Caco-2 (cell line): ENCODE measurements around the gene MVB12B. TPM values are rescaled to one million over a fixed set of nuclear protein-coding genes. Genes with fewer than 3 reads are reported as not detected.

Experiments used
- BruUV-seq: library from RNA; stranded (reverse); fragments of 400-500 nt; replicated peaks from 2 replicates; lab custom pipeline; 2021; lab: Mats Ljungman, UMichigan
- CTCF ChIA-PET: fragments of 300-600 bp; sonication (Branson Sonifier 250); formaldehyde crosslinking; loops from one replicate; lab custom pipeline; 2022; ENCODE audit warnings: antibody characterized with exemption; lab: Charles Lee
- POLR2A ChIA-PET: fragments of 300-600 bp; sonication (Branson Sonifier 250); formaldehyde crosslinking; loops from one replicate; lab custom pipeline; 2022; ENCODE audit warnings: antibody characterized with exemption; lab: Charles Lee
- DNase-seq, 2 experiments: peaks; one replicate each; pipeline versions ENCODE4 v3.0.0 to v3.0.0-alpha.2; 2020 to 2022
- H3K27me3 ChIP-seq: replicated peaks from 2 replicates; pipeline ENCODE4 v1.6.0; 2011; ENCODE audit warnings: low read length; ENCODE audit not compliant: control insufficient read depth, insufficient read depth
- H3K36me3 ChIP-seq: 2 replicates; pipeline ENCODE4 v1.5.1; 2011; ENCODE audit warnings: low read length; ENCODE audit not compliant: control insufficient read depth, insufficient read depth
- H3K4me1 ChIP-seq: fragments of 250-450 bp; sonication (Bioruptor Pico); 2 replicates; pipeline ENCODE4 v1.5.1; 2020; ENCODE audit warnings: mild to moderate bottlenecking
- H3K4me3 ChIP-seq: 2 replicates; pipeline ENCODE4 v1.5.1; 2011; ENCODE audit warnings: low read depth, mild to moderate bottlenecking, control low read depth, low read length
- H3K9me3 ChIP-seq: fragments of 250-450 bp; sonication (Bioruptor Pico); 2 replicates; pipeline ENCODE4 v1.5.1; 2020; ENCODE audit warnings: mild to moderate bottlenecking, moderate library complexity
- H3K27ac Mint-ChIP-seq: one replicate; pipeline ENCODE4 v1.8.0; 2022; ENCODE audit warnings: mixed read lengths; ENCODE audit not compliant: unreplicated experiment
- H3K27me3 Mint-ChIP-seq: one replicate; pipeline ENCODE4 v1.8.0; 2022; ENCODE audit warnings: mixed read lengths; ENCODE audit not compliant: insufficient read depth, unreplicated experiment
- H3K36me3 Mint-ChIP-seq: one replicate; pipeline ENCODE4 v1.8.0; 2022; ENCODE audit warnings: mild to moderate bottlenecking, mixed read lengths; ENCODE audit not compliant: insufficient read depth, unreplicated experiment
- H3K4me1 Mint-ChIP-seq: one replicate; pipeline ENCODE4 v1.8.0; 2022; ENCODE audit warnings: low read depth, mixed read lengths; ENCODE audit not compliant: unreplicated experiment
- H3K4me3 Mint-ChIP-seq: one replicate; pipeline ENCODE4 v1.8.0; 2022; ENCODE audit warnings: mild to moderate bottlenecking, moderate library complexity, mixed read lengths; ENCODE audit not compliant: unreplicated experiment
- H3K9me3 Mint-ChIP-seq: one replicate; pipeline ENCODE4 v1.8.0; 2022; ENCODE audit warnings: mixed read lengths; ENCODE audit not compliant: unreplicated experiment
- CTCF ChIP-seq, 2 experiments: fragments of 200-600 bp in 1 of 2; IDR thresholded peaks; 1 replicate in 1 of 2; 2 replicates in 1 of 2; pipeline versions ENCODE4 v1.5.1 to v1.8.0; 2011 to 2022; ENCODE audit warnings: antibody characterized with exemption in 1 of 2, control low read depth in 1 of 2, inconsistent platforms in 1 of 2, low read depth in 1 of 2, low read length in 1 of 2, mild to moderate bottlenecking in 1 of 2, moderate library complexity in 1 of 2; ENCODE audit not compliant: insufficient read depth in 1 of 2, severe bottlenecking in 1 of 2, unreplicated experiment in 1 of 2
- intact Hi-C: fragments of 100-400 bp; cut with micrococcal nuclease; formaldehyde crosslinking; loops from one replicate; pipeline ENCODE4 v1.10.0; 2022; ENCODE audit not compliant: unreplicated experiment
- total RNA-seq: library from RNA; stranded (reverse); gene quantifications from 2 replicates; pipeline ENCODE4 v1.2.3, GENCODE V29; 2022

The MVB12B gene
- total RNA-seq, 1 experiment from 2014 or later, result 24.4 TPM

DNA sequence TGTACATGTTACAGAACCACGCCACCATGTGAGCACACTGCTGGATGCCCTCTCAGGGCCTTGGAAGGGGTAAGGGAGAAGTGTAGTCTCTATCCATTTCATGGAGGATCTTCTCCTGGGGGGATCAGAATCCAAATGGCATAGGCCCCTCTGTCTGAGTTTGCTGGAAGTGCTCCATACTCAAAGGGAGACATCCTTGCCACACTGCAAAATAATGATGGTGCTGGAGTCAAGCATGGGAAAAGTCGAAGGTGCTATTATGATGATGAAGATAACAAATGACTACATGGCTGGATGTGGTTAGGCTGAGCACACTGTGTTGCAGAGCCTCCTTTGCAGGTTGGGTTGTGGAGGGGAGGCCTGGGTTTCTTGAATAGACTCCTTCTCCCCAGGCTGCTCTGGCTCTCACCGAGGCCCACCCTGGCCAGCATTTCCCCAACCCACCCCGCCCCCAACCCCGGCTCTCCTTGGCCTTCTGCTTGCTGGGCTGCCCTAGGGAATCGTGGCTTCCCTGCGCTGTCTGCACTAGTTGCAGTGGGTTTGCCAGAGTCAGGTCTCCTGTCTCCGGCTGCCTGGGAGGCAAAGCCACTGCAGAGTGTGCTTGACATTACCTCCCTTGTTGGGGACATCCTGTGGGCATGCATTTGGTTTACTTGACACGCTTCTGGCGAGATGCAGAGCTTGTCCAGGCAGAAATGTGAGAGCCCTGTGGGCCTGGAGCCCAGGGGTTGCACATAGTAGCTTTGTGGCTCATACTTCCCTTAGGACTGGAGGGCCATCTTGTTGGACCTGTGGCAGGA is 3.0 kb downstream of the MVB12B start:
- Mint-ChIP-seq H3K4me3 (no peak overlapping the region), H3K36me3 (no peaks in the 10 kb centered on the region), H3K27ac (no peak overlapping the region), H3K27me3 (no peaks in the 10 kb centered on the region), H3K4me1 (peaks cover 6% of the 10 kb centered on the region), H3K9me3 (no peaks in the 10 kb centered on the region)
- no peak for DNase-seq
- ChIA-PET CTCF (no interaction called here), POLR2A (no interaction called here)
- no peaks in the 10 kb centered on the region for H3K36me3 ChIP-seq
- peaks cover 5% of the 10 kb centered on the region for H3K9me3 ChIP-seq
- intact Hi-C loops, result no loop called here
- H3K27me3 ChIP-seq, result no peaks in the 10 kb centered on the region
- no peak overlapping the region for H3K4me3 ChIP-seq
- peaks cover 23% of the 10 kb centered on the region for H3K4me1 ChIP-seq
- BruUV-seq, result no TSS peak
- TF ChIP-seq CTCF (IDR thresholded peaks at IDR 0.05; ENCODE audit: insufficient read depth in 1 of 2, low read depth in 1 of 2, low read length in 1 of 2, severe bottlenecking in 1 of 2, unreplicated experiment in 1 of 2), result no peak

GRCh38 chr9:126330536-126330935 is 3.9 kb downstream of the MVB12B start:
- Histone ChIP-seq H3K36me3 (no peaks in the 10 kb centered on the region), H3K27me3 (no peaks in the 10 kb centered on the region), H3K9me3 (no peaks in the 10 kb centered on the region), H3K4me1 (peaks cover 31% of the 10 kb centered on the region), H3K4me3 (no peak overlapping the region)
- Mint-ChIP-seq H3K27ac (no peak overlapping the region), H3K9me3 (no peaks in the 10 kb centered on the region), H3K36me3 (no peaks in the 10 kb centered on the region), H3K4me1 (peaks cover 12% of the 10 kb centered on the region), H3K27me3 (no peaks in the 10 kb centered on the region), H3K4me3 (no peak overlapping the region)
- TF ChIP-seq CTCF (IDR thresholded peaks at IDR 0.05; ENCODE audit: insufficient read depth in 1 of 2, low read depth in 1 of 2, low read length in 1 of 2, severe bottlenecking in 1 of 2, unreplicated experiment in 1 of 2), result no peak
- no peak for DNase-seq
- no TSS peak for BruUV-seq
- CTCF ChIA-PET, result no interaction called here
- POLR2A ChIA-PET, result no interaction called here
- intact Hi-C loops, result no loop called here

- no peak for TF ChIP-seq CTCF (IDR thresholded peaks at IDR 0.05; ENCODE audit: insufficient read depth in 1 of 2, low read depth in 1 of 2, low read length in 1 of 2, severe bottlenecking in 1 of 2, unreplicated experiment in 1 of 2)
- CTCF ChIA-PET, result no interaction called here
- POLR2A ChIA-PET, result no interaction called here
- DNase-seq, result no peak
- intact Hi-C loops, result no loop called here
- no TSS peak for BruUV-seq
- Mint-ChIP-seq H3K9me3 (no peaks in the 10 kb centered on the region), H3K27ac (no peak overlapping the region), H3K4me3 (no peak overlapping the region), H3K4me1 (peaks cover 16% of the 10 kb centered on the region), H3K27me3 (no peaks in the 10 kb centered on the region), H3K36me3 (no peaks in the 10 kb centered on the region)
- Histone ChIP-seq H3K9me3 (no peaks in the 10 kb centered on the region), H3K4me1 (peaks cover 45% of the 10 kb centered on the region), H3K27me3 (no peaks in the 10 kb centered on the region), H3K4me3 (no peak overlapping the region), H3K36me3 (no peaks in the 10 kb centered on the region)
Measured at GRCh38 chr9:126331964-126332748, 5.5 kb downstream of the MVB12B start.
